ENCODE data around the gene SPAG17.

The SPAG17 gene

DNA sequence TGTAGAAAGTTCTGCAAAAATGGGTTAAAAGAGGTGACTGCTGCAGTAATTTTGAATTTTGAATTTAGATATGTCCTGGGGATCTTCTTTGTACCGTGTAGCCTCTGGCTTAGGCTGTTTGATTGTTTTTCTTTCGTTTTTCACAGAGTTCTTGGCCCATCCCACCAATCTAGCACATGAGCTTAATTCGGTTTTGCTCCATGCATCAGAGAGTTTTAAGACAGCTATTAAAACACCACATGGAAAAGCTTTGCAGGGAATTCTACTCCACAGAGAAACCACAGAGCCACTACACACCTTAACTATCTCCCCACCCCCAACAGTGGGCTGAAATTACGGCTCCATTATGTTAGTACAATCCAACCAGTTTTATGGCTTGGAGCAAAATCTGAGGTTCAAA, 25.5 kb downstream of the SPAG17 start:
- no peak for DNase-seq

GRCh38 chr1:118158924-118159323, 26.1 kb downstream of the SPAG17 start:
- no peak for DNase-seq

GRCh38 chr1:118157506-118157905, 27.5 kb downstream of the SPAG17 start:
- DNase-seq = no peak

DNA sequence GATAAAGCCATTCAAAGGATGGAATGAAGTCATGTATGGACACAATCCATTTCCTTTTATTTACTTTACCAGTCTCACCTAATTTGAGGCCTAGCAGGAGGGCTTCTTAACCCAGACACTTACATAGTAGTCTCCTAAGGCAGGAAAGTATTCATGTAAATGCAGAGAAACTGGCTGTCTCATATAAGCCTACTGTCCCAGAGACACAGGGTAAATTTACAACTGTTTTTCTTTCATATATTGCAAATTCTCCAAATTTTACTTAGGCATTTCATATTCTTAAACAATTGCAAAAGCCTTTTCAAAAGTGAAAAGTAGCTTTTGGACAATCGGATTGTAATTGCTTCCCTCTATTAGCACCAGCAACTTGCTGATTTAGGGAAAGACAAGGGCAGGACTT, 29.9 kb downstream of the SPAG17 start:
- DNase-seq = no peak

GRCh38 chr1:118154220-118154619, 30.8 kb downstream of the SPAG17 start:
- no peak for DNase-seq

- DNase-seq = peak; percentile 43 to 55
Measured at GRCh38 chr1:118151312-118151937, 33.6 kb downstream of the SPAG17 start.

GRCh38 chr1:118149799-118150198, 35.2 kb downstream of the SPAG17 start:
- no peak for DNase-seq

- DNase-seq = no peak
Measured at GRCh38 chr1:118148034-118148433, 37.0 kb downstream of the SPAG17 start.

GRCh38 chr1:118147522-118147921, 37.5 kb downstream of the SPAG17 start:
- DNase-seq = no peak

GRCh38 chr1:118145721-118146120, 39.3 kb downstream of the SPAG17 start:
- DNase-seq = no peak

- DNase-seq = no peak
Measured at GRCh38 chr1:118144684-118145083, 40.3 kb downstream of the SPAG17 start.

- DNase-seq = no peak
Measured at GRCh38 chr1:118143831-118144230, 41.2 kb downstream of the SPAG17 start.

GRCh38 chr1:118143121-118143520, 41.9 kb downstream of the SPAG17 start:
- DNase-seq = no peak

- DNase-seq = no peak
Measured at GRCh38 chr1:118142546-118142945, 42.5 kb downstream of the SPAG17 start.

DNA sequence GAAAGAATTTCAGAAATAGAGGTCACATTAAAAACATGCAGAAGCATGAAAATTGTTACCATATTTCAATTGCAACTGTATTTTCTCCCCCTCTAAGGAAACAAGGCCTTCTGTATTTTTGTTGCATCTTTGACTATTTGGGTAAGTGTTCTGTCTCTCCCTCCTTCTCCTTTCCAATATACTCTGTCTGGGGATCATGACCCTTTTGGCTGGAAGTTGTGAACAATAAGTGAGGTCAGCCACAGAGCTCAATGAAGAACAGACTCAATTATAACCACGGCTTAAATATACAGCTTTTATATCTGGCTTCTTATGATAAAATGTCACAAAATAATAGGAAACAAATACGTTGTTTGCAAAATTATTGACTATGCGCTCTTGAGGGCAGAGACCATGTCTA, 47.1 kb downstream of the SPAG17 start:
- DNase-seq = no peak

GRCh38 chr1:118136187-118136941, 48.7 kb downstream of the SPAG17 start:
- DNase-seq = peak; percentile 33 to 41

GRCh38 chr1:118132000-118132399, 53.0 kb downstream of the SPAG17 start:
- DNase-seq = no peak

GRCh38 chr1:118128761-118129160, 56.3 kb downstream of the SPAG17 start:
- DNase-seq = no peak

DNA sequence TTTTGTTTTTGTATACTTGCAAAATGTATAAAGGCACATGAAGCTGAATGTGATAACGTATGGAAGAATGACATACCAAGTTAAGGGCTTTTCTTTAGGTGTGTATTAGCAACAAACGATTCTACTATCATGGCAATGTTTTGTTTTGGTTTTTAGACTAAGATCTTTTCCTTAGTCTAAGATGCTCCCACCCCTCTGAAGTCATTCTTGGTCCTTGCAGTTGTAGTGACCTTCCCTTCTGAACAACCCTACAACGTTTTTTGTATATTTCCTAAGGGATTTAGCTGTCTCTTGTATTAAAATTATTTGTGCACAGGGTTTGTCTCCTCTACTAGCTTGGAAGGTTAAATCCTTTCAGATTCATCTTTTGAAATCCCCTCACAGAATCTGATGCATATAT, 61.0 kb downstream of the SPAG17 start:
- DNase-seq = no peak

- no peak for DNase-seq
Measured at GRCh38 chr1:118123116-118123839, 61.8 kb downstream of the SPAG17 start.

GRCh38 chr1:118122234-118123004, 62.6 kb downstream of the SPAG17 start:
- DNase-seq = no peak

DNA sequence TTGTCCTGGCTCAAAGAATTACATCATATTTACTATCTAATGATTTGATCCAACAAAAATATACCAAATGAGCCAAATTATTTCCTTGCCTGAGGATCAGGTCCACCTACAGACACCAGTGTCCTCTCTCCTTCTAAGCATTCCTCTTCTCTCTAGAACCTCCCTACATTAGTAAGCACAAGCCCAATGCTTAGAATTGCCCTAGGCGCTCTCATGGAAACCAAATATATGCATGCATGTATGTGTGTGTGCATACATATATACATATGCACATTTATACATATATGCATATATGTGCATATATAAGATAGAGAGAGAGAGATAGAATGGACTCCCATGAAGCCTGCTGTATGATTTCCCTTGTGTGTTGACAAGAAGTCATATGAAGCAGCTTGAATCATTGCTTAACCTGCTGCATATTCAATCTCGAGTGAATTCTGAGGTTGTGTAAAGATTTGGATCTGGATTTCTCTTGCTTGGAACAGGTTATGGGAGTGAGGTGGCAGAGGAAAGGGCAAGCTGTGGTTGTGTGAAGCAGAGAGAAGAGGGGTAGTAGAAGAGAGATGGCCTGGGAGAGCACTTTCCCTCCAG, 66.1 kb downstream of the SPAG17 start:
- DNase-seq = no peak

- no peak for DNase-seq
Measured at GRCh38 chr1:118118469-118118868, 66.6 kb downstream of the SPAG17 start.
